Psoas muscle (tissue), 8 donors: ENCODE measurements around the gene PARP4. TPM values are rescaled to one million over a fixed set of nuclear protein-coding genes. Genes with fewer than 3 reads are reported as not detected.
"Not testable (repeated sequence)": the region's sequence is repeated elsewhere in the genome, so short reads cannot be mapped to it uniquely, and the experiment has no call there.

ENCODE experiments used
- ATAC-seq, 4 donors: fragments of 200-7000 bp; cut with Tn5 transposase; one replicate each; pipeline ENCODE4 v1.9.1; 2020; ENCODE audit warnings: moderate library complexity in 3 of 4, mild to moderate bottlenecking in 2 of 4
- DNase-seq, 2 donors: peaks; one replicate each; pipeline ENCODE4 v3.0.0-alpha.2; 2020
- H3K27ac ChIP-seq: fragments of 200-600 bp; one replicate; pipeline ENCODE4 v1.8.0; 2022
- H3K27me3 ChIP-seq, 3 donors: fragments of 200-600 bp in 1 of 3; one replicate each; pipeline versions ENCODE4 v1.6.1 to v1.8.0; 2013 to 2022; ENCODE audit warnings: low read length in 2 of 3, mild to moderate bottlenecking in 2 of 3, moderate library complexity in 1 of 3; ENCODE audit not compliant: insufficient read depth in 3 of 3
- H3K36me3 ChIP-seq, 2 donors: fragments of 200-600 bp in 1 of 2; one replicate each; pipeline versions ENCODE4 v1.6.1 to v1.8.0; 2013 to 2022; ENCODE audit warnings: low read depth in 1 of 2, mild to moderate bottlenecking in 1 of 2, moderate library complexity in 1 of 2; ENCODE audit not compliant: insufficient read depth in 1 of 2
- H3K4me1 ChIP-seq: fragments of 200-600 bp; one replicate; pipeline ENCODE4 v1.8.0; 2022
- H3K4me3 ChIP-seq: fragments of 200-600 bp; one replicate; pipeline ENCODE4 v1.8.0; 2022; ENCODE audit warnings: mild to moderate bottlenecking
- H3K9me3 ChIP-seq: fragments of 200-600 bp; one replicate; pipeline ENCODE4 v1.8.0; 2022
- WGBS, 3 donors: extraction: QIAGEN DNeasy Blood & Tissue Kit; methylation state at CpG; one replicate each; pipeline versions ENCODE4 v1.1.6 to v1.1.7; 2013; 5-methylcytosine and 5-hydroxymethylcytosine counted together
- intact Hi-C, 2 donors: fragments of 100-400 bp; cut with DNase I; formaldehyde crosslinking; loops; one replicate each; pipeline versions ENCODE4 v1.11.0 to v1.14.2; 2022
- polyA plus RNA-seq, 3 donors: library from polyadenylated mRNA; stranded (reverse); fragments of 200-250 nt; gene quantifications; one replicate each; pipeline ENCODE4 v1.2.3, GENCODE V29; 2013
- total RNA-seq, 4 donors: library from RNA; stranded (reverse); fragmentation: NEBNext Ultra II Directional in 2 of 4; extraction: Animal tissue kit (Norgen Biotek cat#: 25700) in 2 of 4; gene quantifications; one replicate each; pipeline versions ENCODE4 v1.2.1 to v1.2.4, GENCODE V29; 2021 to 2023
- TF ChIP-seq, protein P1 (sequence below): fragments of 200-600 bp; IDR thresholded peaks from one replicate; pipeline ENCODE4 v1.8.0; 2022; ENCODE audit warnings: antibody characterized with exemption
- donor health status: healthy with polysubstance abuse.
- donor health status: DM: no; HTN: no; CAD: no; lungs with moderate emphysema.
- donor health status: Bipolar disorder and iron deficiency.
- donor health status: healthy.
- donor health status: DM: yes; HTN: yes; CAD: no.
- donor health status: DM: no; HTN: no; CAD: no.
- donor health status: DM: no; HTN: no; CAD: no.
- donor health status: DM: yes; HTN: yes; CAD: no.

Gene PARP4
- total and polyA plus RNA-seq, 7 donors, result 3.1 to 17.0 (median 6.4) TPM

DNA sequence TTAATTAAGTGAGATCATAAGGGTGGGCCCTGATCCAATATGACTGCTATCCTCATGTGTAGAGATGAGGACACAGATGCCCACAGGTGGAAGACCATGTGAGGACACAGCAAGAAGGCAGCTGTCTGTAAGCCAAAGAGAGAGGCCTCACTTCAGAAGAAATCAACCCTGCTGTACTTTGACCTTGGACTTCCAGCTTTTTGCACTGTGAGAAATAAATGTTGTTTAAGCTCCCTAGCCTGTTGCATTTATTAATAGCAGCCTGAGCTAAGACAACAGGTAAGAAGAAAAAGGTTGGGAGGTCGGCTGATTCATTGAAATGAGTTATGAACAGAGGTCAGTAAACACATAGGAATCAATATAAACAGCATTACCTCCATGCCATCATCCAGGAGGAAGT is 14.8 kb downstream of the PARP4 start:
- 76 to 87% (median 82%) methylated on average over 1 of the region's 1 CpG for WGBS, 3 donors
- Histone ChIP-seq H3K4me1 (no peaks in the 10 kb centered on the region), H3K27me3 (no peaks in the 10 kb centered on the region), H3K4me3 (no peak overlapping the region), H3K9me3 (no peaks in the 10 kb centered on the region), H3K27ac (no peak overlapping the region), H3K36me3 (peaks cover 9 to 45% of the 10 kb centered on the region in 2 donors)
- DNase-seq, result no peak
- ATAC-seq, result no peak
- TF ChIP-seq, protein P1, sequence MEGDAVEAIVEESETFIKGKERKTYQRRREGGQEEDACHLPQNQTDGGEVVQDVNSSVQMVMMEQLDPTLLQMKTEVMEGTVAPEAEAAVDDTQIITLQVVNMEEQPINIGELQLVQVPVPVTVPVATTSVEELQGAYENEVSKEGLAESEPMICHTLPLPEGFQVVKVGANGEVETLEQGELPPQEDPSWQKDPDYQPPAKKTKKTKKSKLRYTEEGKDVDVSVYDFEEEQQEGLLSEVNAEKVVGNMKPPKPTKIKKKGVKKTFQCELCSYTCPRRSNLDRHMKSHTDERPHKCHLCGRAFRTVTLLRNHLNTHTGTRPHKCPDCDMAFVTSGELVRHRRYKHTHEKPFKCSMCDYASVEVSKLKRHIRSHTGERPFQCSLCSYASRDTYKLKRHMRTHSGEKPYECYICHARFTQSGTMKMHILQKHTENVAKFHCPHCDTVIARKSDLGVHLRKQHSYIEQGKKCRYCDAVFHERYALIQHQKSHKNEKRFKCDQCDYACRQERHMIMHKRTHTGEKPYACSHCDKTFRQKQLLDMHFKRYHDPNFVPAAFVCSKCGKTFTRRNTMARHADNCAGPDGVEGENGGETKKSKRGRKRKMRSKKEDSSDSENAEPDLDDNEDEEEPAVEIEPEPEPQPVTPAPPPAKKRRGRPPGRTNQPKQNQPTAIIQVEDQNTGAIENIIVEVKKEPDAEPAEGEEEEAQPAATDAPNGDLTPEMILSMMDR, result no peak
- intact Hi-C loops, result no loop called here

GRCh38 chr13:24496295-24496694 is 16.3 kb downstream of the PARP4 start:
- H3K9me3 ChIP-seq, ATAC-seq, DNase-seq, H3K4me3 ChIP-seq, intact Hi-C loops, H3K4me1 ChIP-seq, H3K27ac ChIP-seq, H3K27me3 ChIP-seq: not testable (repeated sequence)
- peaks cover 9 to 57% of the 10 kb centered on the region in 2 donors for H3K36me3 ChIP-seq
- WGBS, 3 donors, result 83 to 96% (median 94%) methylated on average over 1 to 2 of the region's 2 CpGs

GRCh38 chr13:24495151-24495729 is 17.3 kb downstream of the PARP4 start:
- no peak for ATAC-seq
- intact Hi-C loops, result no loop called here
- H3K36me3 ChIP-seq, result peaks cover 13 to 66% of the 10 kb centered on the region in 2 donors
- TF ChIP-seq, protein P1, result no peak
- no peak overlapping the region for H3K4me3 ChIP-seq
- no peak overlapping the region for H3K27ac ChIP-seq
- DNase-seq, result no peak
- no peaks in the 10 kb centered on the region for H3K9me3 ChIP-seq
- WGBS, 3 donors, result 95 to 98% (median 96%) methylated on average over 3 of the region's 3 CpGs
- H3K4me1 ChIP-seq, result no peaks in the 10 kb centered on the region
- no peaks in the 10 kb centered on the region for H3K27me3 ChIP-seq

DNA sequence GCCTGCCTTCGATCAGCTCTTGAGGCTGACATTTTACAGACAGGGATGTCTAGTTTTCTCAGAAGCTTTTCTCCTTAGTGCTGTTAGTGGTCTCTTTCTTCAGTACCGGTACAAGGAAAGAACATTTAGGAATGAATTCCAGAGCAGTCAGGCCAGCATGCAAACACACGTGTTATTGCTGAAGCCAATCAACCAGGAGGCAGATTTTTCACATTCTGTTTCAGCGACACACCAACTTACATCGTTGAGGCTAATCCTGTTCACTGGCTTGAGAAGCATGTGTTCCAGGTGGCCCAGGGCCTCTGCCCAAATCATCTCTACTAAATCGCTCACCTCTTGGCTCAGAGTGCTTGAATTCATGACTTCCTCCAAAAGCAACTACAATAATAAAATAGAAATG is 19.2 kb downstream of the PARP4 start:
- ATAC-seq (no peak), DNase-seq (no peak)
- intact Hi-C loops, result no loop called here
- no peak overlapping the region for H3K27ac ChIP-seq
- 81 to 84% (median 83%) methylated on average over 6 of the region's 6 CpGs for WGBS, 3 donors
- H3K27me3 ChIP-seq, result no peaks in the 10 kb centered on the region
- peaks cover 13 to 81% of the 10 kb centered on the region in 2 donors for H3K36me3 ChIP-seq
- H3K4me3 ChIP-seq, result no peak overlapping the region
- no peaks in the 10 kb centered on the region for H3K9me3 ChIP-seq
- no peaks in the 10 kb centered on the region for H3K4me1 ChIP-seq
- TF ChIP-seq, protein P1, result no peak

GRCh38 chr13:24491845-24492244 is 20.7 kb downstream of the PARP4 start:
- H3K27ac ChIP-seq, result no peak overlapping the region
- no peak overlapping the region for H3K4me3 ChIP-seq
- no peaks in the 10 kb centered on the region for H3K9me3 ChIP-seq
- H3K36me3 ChIP-seq, result peaks cover 13 to 69% of the 10 kb centered on the region in 2 donors
- intact Hi-C loops, result no loop called here
- no peaks in the 10 kb centered on the region for H3K4me1 ChIP-seq
- TF ChIP-seq, protein P1, result no peak
- ATAC-seq (no peak), DNase-seq (no peak)
- WGBS, 3 donors, result 80 to 84% (median 81%) methylated on average over 7 of the region's 7 CpGs
- no peaks in the 10 kb centered on the region for H3K27me3 ChIP-seq
